Endothelial cell of umbilical vein (primary cell): ENCODE measurements around the gene AKR1C2. TPM values are rescaled to one million over a fixed set of nuclear protein-coding genes. Genes with fewer than 3 reads are reported as not detected.
"Not testable (repeated sequence)": the region's sequence is repeated elsewhere in the genome, so short reads cannot be mapped to it uniquely, and the experiment has no call there.

Experiments
- BruUV-seq: library from RNA; stranded (reverse); fragments of 400-500 nt; replicated peaks from 2 replicates; lab custom pipeline; 2021; lab: Mats Ljungman, UMichigan
- CTCF ChIA-PET: fragments of 300-600, 350-600 bp; sonication (Branson Sonifier 250); formaldehyde crosslinking; loops from one replicate; lab custom pipeline; 2021; ENCODE audit warnings: antibody characterized with exemption, inconsistent platforms; lab: Charles Lee
- POLR2A ChIA-PET: fragments of 300-600, 350-600 bp; sonication (Branson Sonifier 250); formaldehyde crosslinking; loops from one replicate; lab custom pipeline; 2021; ENCODE audit warnings: antibody characterized with exemption, inconsistent platforms; lab: Charles Lee
- DNase-seq: peaks from one replicate; pipeline ENCODE4 v3.0.0-alpha.2; 2011; ENCODE audit warnings: low read depth, low spot score
- FAIRE-seq: peaks from 2 replicates; lab custom pipeline; 2011; peaks lifted over from hg19 to GRCh38; lab: Jason Lieb, UNC
- H2AFZ ChIP-seq: 2 replicates; pipeline ENCODE4 v1.6.0; 2012; ENCODE audit warnings: low read depth, low read length, control low read depth, inconsistent platforms
- H3K27ac ChIP-seq: 2 replicates; pipeline ENCODE4 v1.5.1; 2011; ENCODE audit warnings: low read depth, mild to moderate bottlenecking, control low read depth, low read length, moderate library complexity; ENCODE audit not compliant: insufficient read depth
- H3K27me3 ChIP-seq, 2 experiments: 2 replicates each; pipeline versions ENCODE4 v1.6.0 to v1.6.1; 2011; ENCODE audit warnings: low read length in 2 of 2, mixed read lengths in 1 of 2; ENCODE audit not compliant: control insufficient read depth in 2 of 2, insufficient read depth in 2 of 2
- H3K36me3 ChIP-seq, 2 experiments: 2 replicates in 1 of 2; 3 replicates in 1 of 2; pipeline ENCODE4 v1.5.1; 2011; ENCODE audit warnings: low read length in 2 of 2, mild to moderate bottlenecking in 1 of 2, moderate library complexity in 1 of 2; ENCODE audit not compliant: control insufficient read depth in 2 of 2, insufficient read depth in 2 of 2; ENCODE audit errors: extremely low read depth in 1 of 2
- H3K4me1 ChIP-seq: 3 replicates; pipeline ENCODE4 v1.5.1; 2011; ENCODE audit warnings: mild to moderate bottlenecking, low read length; ENCODE audit not compliant: control insufficient read depth, insufficient read depth; ENCODE audit errors: extremely low read depth
- H3K4me2 ChIP-seq: 2 replicates; pipeline ENCODE4 v1.6.1; 2011; ENCODE audit warnings: low read length, control low read depth, mixed read lengths; ENCODE audit not compliant: insufficient read depth
- H3K4me3 ChIP-seq, 3 experiments: fragments of 200-600 bp in 1 of 3; sonication (generic), shearing (Covaris generic) in 1 of 3; replicated peaks in 1 of 3; 2 replicates each; pipeline ENCODE4 v1.5.1; 2011 to 2016; ENCODE audit warnings: control low read depth in 3 of 3, low read length in 3 of 3, mild to moderate bottlenecking in 2 of 3, inconsistent platforms in 1 of 3, low read depth in 1 of 3, moderate library complexity in 1 of 3; ENCODE audit not compliant: insufficient read depth in 1 of 3
- H3K79me2 ChIP-seq: 2 replicates; pipeline ENCODE4 v1.6.0; 2012; ENCODE audit warnings: low read length, inconsistent platforms; ENCODE audit not compliant: control insufficient read depth, insufficient read depth
- H3K9ac ChIP-seq: replicated peaks from 2 replicates; pipeline ENCODE3; 2011; ENCODE audit warnings: low read length, control low read depth; ENCODE audit not compliant: insufficient read depth; ENCODE audit errors: extremely low read depth
- H3K9me1 ChIP-seq: replicated peaks from 3 replicates; pipeline ENCODE4 v1.6.0; 2011; ENCODE audit warnings: mild to moderate bottlenecking, low read length; ENCODE audit not compliant: control insufficient read depth, insufficient read depth; ENCODE audit errors: extremely low read depth
- H3K9me3 ChIP-seq: replicated peaks from 2 replicates; pipeline ENCODE4 v1.5.1; 2012; ENCODE audit warnings: low read length, inconsistent platforms; ENCODE audit not compliant: control insufficient read depth, insufficient read depth
- H4K20me1 ChIP-seq: replicated peaks from 2 replicates; pipeline ENCODE3; 2011; ENCODE audit warnings: mild to moderate bottlenecking, low read length; ENCODE audit not compliant: control insufficient read depth, insufficient read depth; ENCODE audit errors: extremely low read depth
- EZH2 ChIP-seq: IDR thresholded peaks from 2 replicates; pipeline ENCODE4 v1.6.1; 2012; ENCODE audit warnings: borderline replicate concordance, low read depth, mild to moderate bottlenecking, moderate library complexity, low read length, inconsistent platforms; ENCODE audit not compliant: severe bottlenecking
- FOS ChIP-seq: IDR thresholded peaks from 2 replicates; pipeline ENCODE4 v1.6.1; 2011; ENCODE audit warnings: mild to moderate bottlenecking, low read length, moderate library complexity, borderline replicate concordance; ENCODE audit not compliant: insufficient read depth
- GATA2 ChIP-seq: IDR thresholded peaks from 2 replicates; pipeline ENCODE4 v1.7.0; 2011; ENCODE audit warnings: low read depth, mild to moderate bottlenecking, moderate library complexity, mixed read lengths, low read length; ENCODE audit not compliant: insufficient read length, insufficient read depth
- JUN ChIP-seq: IDR thresholded peaks from 2 replicates; pipeline ENCODE4 v1.6.1; 2011; ENCODE audit warnings: borderline replicate concordance, low read depth; ENCODE audit not compliant: insufficient read length, insufficient read depth
- MYC ChIP-seq: IDR thresholded peaks from one replicate; pipeline ENCODE4 v1.6.1; 2011; ENCODE audit warnings: mild to moderate bottlenecking, low read depth, low read length
- POLR2A ChIP-seq: IDR thresholded peaks from 2 replicates; pipeline ENCODE4 v1.6.1; 2012; ENCODE audit warnings: low read depth, mild to moderate bottlenecking, control low read depth, low read length
- POLR2AphosphoS5 ChIP-seq: IDR thresholded peaks from 2 replicates; pipeline ENCODE4 v1.6.1; 2012; ENCODE audit warnings: low read depth, mild to moderate bottlenecking, control low read depth, low read length, moderate library complexity; ENCODE audit not compliant: insufficient read depth
- dilution Hi-C: fragments of 300-500 bp; cut with MboI; formaldehyde crosslinking; loops from one replicate; pipeline ENCODE4 v1.15.0; 2019; ENCODE audit warnings: low sequenced_read_pairs; ENCODE audit not compliant: extremely low pct_ligation_motif_present
- intact Hi-C: fragments of 100-400 bp; cut with micrococcal nuclease; formaldehyde crosslinking; loops from one replicate; pipeline ENCODE4 v1.10.0; 2022
- polyA plus RNA-seq, 4 experiments: library from polyadenylated mRNA; depleted of rRNA in 3 of 4; stranded (reverse) in 3 of 4; unstranded in 1 of 4; fragments of >200 nt; gene quantifications; 2 replicates each; pipeline versions ENCODE4 v1.2.1 to v1.2.3, GENCODE V29; 2011 to 2012; ENCODE audit warnings: missing spikeins in 1 of 4
- total RNA-seq: library from RNA; stranded (reverse); gene quantifications from 2 replicates; pipeline ENCODE4 v1.2.3, GENCODE V29; 2021
- TF ChIP-seq, protein P1 (sequence below): IDR thresholded peaks from 2 replicates; pipeline ENCODE4 v1.6.1; 2011; ENCODE audit not compliant: insufficient read depth, insufficient read length
- TF ChIP-seq, protein P2 (sequence below), 2 donors: IDR thresholded peaks; 1 replicate in 1 of 2; 2 replicates in 1 of 2; pipeline ENCODE4 v1.5.1; 2011; ENCODE audit warnings: low read length in 2 of 2, mild to moderate bottlenecking in 2 of 2, moderate library complexity in 2 of 2, control low read depth in 1 of 2, inconsistent platforms in 1 of 2, low read depth in 1 of 2; ENCODE audit not compliant: insufficient read depth in 1 of 2; ENCODE audit errors: extremely low read depth in 1 of 2

AKR1C2 gene
- total and polyA plus RNA-seq, 2 donors (not counting 3 experiments of a cell fraction or from before 2014, with no cell fraction given): 0.84 to 1.7 TPM

DNA sequence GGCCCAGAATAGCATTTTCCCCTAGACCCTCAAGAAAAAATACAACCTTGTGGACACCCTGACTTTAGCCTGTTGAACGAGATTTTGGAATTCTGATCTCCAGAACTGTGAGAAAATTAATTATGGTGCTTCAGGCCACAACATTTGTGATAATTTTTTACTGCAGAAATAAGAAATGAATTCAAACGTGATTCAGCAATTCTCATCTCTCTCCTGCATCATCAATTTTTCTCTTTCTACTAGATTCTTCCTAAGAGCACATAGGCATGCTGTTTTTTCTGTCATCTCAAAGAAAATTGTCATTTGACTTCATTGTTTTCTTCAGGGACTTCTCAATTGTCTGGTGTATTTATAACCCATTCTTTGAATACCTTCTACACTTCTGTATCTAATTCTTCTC is 8.9 kb upstream of the AKR1C2 start:
- Histone ChIP-seq H3K4me1 (no peaks in the 10 kb centered on the region), H3K4me2 (no peak overlapping the region), H4K20me1 (no peaks in the 10 kb centered on the region), H3K9ac (no peak overlapping the region), H2AFZ (no peak overlapping the region), H3K9me3 (no peaks in the 10 kb centered on the region), H3K27me3 (no peaks in the 10 kb centered on the region), H3K36me3 (no peaks in the 10 kb centered on the region), H3K27ac (no peak overlapping the region), H3K9me1 (no peaks in the 10 kb centered on the region), H3K4me3 (no peak overlapping the region), H3K79me2 (no peaks in the 10 kb centered on the region)
- dilution Hi-C loops: no loop called here
- DNase-seq (no peak), FAIRE-seq (no peak)
- TF ChIP-seq FOS (no peak), EZH2 (no peak), MYC (no peak), POLR2A (no peak), POLR2AphosphoS5 (no peak), GATA2 (no peak), JUN (no peak)
- TF ChIP-seq, protein P1, sequence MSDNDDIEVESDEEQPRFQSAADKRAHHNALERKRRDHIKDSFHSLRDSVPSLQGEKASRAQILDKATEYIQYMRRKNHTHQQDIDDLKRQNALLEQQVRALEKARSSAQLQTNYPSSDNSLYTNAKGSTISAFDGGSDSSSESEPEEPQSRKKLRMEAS: no peak
- TF ChIP-seq, protein P2, sequence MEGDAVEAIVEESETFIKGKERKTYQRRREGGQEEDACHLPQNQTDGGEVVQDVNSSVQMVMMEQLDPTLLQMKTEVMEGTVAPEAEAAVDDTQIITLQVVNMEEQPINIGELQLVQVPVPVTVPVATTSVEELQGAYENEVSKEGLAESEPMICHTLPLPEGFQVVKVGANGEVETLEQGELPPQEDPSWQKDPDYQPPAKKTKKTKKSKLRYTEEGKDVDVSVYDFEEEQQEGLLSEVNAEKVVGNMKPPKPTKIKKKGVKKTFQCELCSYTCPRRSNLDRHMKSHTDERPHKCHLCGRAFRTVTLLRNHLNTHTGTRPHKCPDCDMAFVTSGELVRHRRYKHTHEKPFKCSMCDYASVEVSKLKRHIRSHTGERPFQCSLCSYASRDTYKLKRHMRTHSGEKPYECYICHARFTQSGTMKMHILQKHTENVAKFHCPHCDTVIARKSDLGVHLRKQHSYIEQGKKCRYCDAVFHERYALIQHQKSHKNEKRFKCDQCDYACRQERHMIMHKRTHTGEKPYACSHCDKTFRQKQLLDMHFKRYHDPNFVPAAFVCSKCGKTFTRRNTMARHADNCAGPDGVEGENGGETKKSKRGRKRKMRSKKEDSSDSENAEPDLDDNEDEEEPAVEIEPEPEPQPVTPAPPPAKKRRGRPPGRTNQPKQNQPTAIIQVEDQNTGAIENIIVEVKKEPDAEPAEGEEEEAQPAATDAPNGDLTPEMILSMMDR (IDR thresholded peaks at IDR 0.05; ENCODE audit: extremely low read depth in 1 of 2, insufficient read depth in 1 of 2, low read depth in 1 of 2, low read length in 2 of 2): no peak
- no TSS peak for BruUV-seq
- intact Hi-C loops: no loop called here
- CTCF ChIA-PET: no interaction called here
- POLR2A ChIA-PET: no interaction called here

DNA sequence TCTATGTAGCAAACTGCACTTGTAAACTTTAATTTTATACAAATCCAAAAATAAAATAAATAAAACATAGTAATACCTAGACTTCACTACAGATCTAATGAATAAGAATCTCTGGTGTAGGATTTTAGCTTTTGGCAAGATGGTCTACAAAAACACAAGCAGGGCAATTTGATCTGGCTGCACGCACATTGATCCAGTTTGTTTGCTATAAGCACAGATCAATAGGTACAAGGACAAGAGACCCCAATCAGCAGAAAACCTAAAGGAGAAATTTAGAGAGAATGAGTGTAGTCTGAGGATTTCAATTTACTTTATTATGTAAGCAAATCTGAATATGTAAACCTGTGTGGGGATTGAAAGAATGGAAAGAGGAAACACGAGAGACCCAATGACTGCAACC is 7.7 kb upstream of the AKR1C2 start:
- BruUV-seq, H3K4me3 ChIP-seq, H3K27ac ChIP-seq, H3K9me1 ChIP-seq, DNase-seq, H4K20me1 ChIP-seq, POLR2A ChIA-PET, H3K4me2 ChIP-seq, H2AFZ ChIP-seq, H3K27me3 ChIP-seq, H3K9me3 ChIP-seq, intact Hi-C loops, H3K4me1 ChIP-seq, dilution Hi-C loops, H3K36me3 ChIP-seq, H3K79me2 ChIP-seq, CTCF ChIA-PET, H3K9ac ChIP-seq, FAIRE-seq: not testable (repeated sequence)

DNA sequence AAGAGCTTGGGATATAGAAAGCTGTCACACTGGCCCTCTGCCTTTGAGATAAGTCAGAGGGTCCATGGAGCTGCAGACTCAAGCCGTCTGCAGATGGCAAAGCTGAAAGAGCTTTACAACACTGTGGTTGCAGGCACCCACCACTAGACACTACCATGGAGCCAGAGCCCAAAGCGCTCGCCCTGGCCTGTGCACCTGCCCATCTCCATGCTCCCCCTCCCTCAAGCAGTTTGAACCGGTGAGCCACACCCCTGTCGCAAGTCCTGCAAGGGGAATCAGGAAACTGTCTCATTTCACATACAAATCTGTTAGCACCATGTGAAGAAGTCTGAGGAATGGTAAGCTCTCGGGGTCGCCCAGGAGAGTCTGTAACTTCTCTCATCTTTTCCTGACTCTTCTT is 6.4 kb upstream of the AKR1C2 start:
- H3K9ac ChIP-seq, dilution Hi-C loops, DNase-seq, FAIRE-seq, CTCF ChIA-PET, H3K79me2 ChIP-seq, BruUV-seq, H3K9me3 ChIP-seq, intact Hi-C loops, H3K27ac ChIP-seq, H3K4me1 ChIP-seq, H3K27me3 ChIP-seq, H3K4me2 ChIP-seq, H4K20me1 ChIP-seq, H3K9me1 ChIP-seq, POLR2A ChIA-PET, H3K4me3 ChIP-seq, H2AFZ ChIP-seq, H3K36me3 ChIP-seq: not testable (repeated sequence)
